ENCODE results near the gene PHF2. TPM values are rescaled to one million over a fixed set of nuclear protein-coding genes. Genes with fewer than 3 reads are reported as not detected.

Gene PHF2
- total RNA-seq, 1 experiment from 2014 or later, result 17.4 TPM

DNA sequence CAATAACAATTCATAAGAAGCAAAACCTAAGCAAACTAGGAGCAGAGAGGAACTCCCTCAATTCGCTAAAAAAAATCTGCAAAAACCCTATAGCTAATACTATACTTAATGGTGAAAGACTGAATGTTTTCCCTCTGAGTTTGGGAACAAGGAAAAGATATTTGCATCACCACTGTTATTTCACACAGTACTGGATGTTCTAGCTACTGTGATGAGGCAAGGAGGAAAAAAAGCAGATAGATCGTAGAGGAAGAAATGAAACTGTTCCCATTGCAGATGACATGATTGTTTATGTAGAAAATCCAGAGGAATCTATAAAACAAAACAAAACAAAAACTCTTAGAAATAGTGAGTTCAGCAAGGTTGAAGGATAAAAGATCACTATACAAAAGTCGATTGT, 116.7 kb downstream of the PHF2 start:
- Mint-ChIP-seq H3K27ac (no peak overlapping the region), H3K9me3 (peaks cover 38 to 40% of the 10 kb centered on the region in 2 experiments)
- H2AFZ ChIP-seq (ENCODE audit: low read length), result no peak overlapping the region

More for the DNA sequence above, 116.7 kb downstream of the PHF2 start:
- Histone ChIP-seq H2BK5ac (ENCODE audit: insufficient read length, low read length) (no peak overlapping the region), H3K23me2 (ENCODE audit: insufficient read length, low read depth, low read length, poor library complexity, severe bottlenecking) (no peaks in the 10 kb centered on the region), H2BK15ac (ENCODE audit: low read depth, low read length) (no peak overlapping the region), H3K4me2 (ENCODE audit: insufficient read depth, insufficient read length, low read length) (no peak overlapping the region), H3K9ac (ENCODE audit: extremely low read depth, insufficient read length, low read length) (no peak overlapping the region), H2AK5ac (ENCODE audit: insufficient read length, low read length) (no peak overlapping the region), H4K5ac (ENCODE audit: insufficient read length, low read depth, low read length) (no peak overlapping the region), H3K56ac (ENCODE audit: insufficient read length, low read depth, low read length) (no peak overlapping the region), H3K23ac (ENCODE audit: insufficient read length, low read depth, low read length) (no peak overlapping the region), H3K27ac (ENCODE audit: insufficient read length, low read depth, low read length) (no peak overlapping the region), H3K27me3 (ENCODE audit: insufficient read depth, low read length) (no peaks in the 10 kb centered on the region), H4K91ac (ENCODE audit: insufficient read length, low read depth, low read length) (no peak overlapping the region), H2BK20ac (ENCODE audit: low read depth, low read length, poor library complexity, severe bottlenecking) (no peak overlapping the region), H3K14ac (ENCODE audit: insufficient read depth, low read length) (no peak overlapping the region), H3K4me1 (ENCODE audit: insufficient read depth, low read length) (no peaks in the 10 kb centered on the region), H3K18ac (ENCODE audit: insufficient read length, low read depth, low read length) (no peak overlapping the region), H3K79me2 (ENCODE audit: insufficient read depth, low read length) (no peaks in the 10 kb centered on the region), H3T11ph (ENCODE audit: low read length) (no peak overlapping the region), H2BK120ac (ENCODE audit: low read depth, low read length, poor library complexity, severe bottlenecking) (no peak overlapping the region), H4K20me1 (ENCODE audit: control insufficient read depth, insufficient read depth, insufficient read length) (no peaks in the 10 kb centered on the region), H2BK12ac (ENCODE audit: insufficient read length, low read depth, low read length) (no peak overlapping the region), H3K4ac (ENCODE audit: low read depth, low read length) (no peak overlapping the region), H4K8ac (replicated peaks; ENCODE audit: insufficient read length, low read depth, low read length) (no peak overlapping the region), H3K79me1 (ENCODE audit: insufficient read depth, low read depth, low read length, poor library complexity, severe bottlenecking) (no peaks in the 10 kb centered on the region), H3K9me3 (ENCODE audit: control insufficient read depth, low read depth, low read length) (peaks cover 7% of the 10 kb centered on the region)
- H3K27me3 Mint-ChIP-seq (ENCODE audit: low read depth), result no peaks in the 10 kb centered on the region
- no peaks in the 10 kb centered on the region for H3K4me1 Mint-ChIP-seq
- no peak for TF ChIP-seq CTCF (conservative IDR thresholded peaks at IDR 0.05)
- WGBS (ENCODE audit: extremely low coverage, insufficient read length, low lambda C conversion rate), result no CpG with 5 or more reads among the region's 3 CpGs
- H3K36me3 Mint-ChIP-seq (ENCODE audit: insufficient read depth in 1 of 3, low read depth in 3 of 3), result peaks cover 3 to 21% (median 5%) of the 10 kb centered on the region in 3 experiments; a peak in 4 of 7 replicates
- H3K4me3 Mint-ChIP-seq, result no peak overlapping the region
- DNase-seq, result no peak

Measured in H9 (cell line).